Measurements from ENCODE around the gene MMP24OS. TPM values are rescaled to one million over a fixed set of nuclear protein-coding genes. Genes with fewer than 3 reads are reported as not detected.

Gene MMP24OS
- total RNA-seq, 1 donor from 2014 or later, result 94.6 TPM

DNA sequence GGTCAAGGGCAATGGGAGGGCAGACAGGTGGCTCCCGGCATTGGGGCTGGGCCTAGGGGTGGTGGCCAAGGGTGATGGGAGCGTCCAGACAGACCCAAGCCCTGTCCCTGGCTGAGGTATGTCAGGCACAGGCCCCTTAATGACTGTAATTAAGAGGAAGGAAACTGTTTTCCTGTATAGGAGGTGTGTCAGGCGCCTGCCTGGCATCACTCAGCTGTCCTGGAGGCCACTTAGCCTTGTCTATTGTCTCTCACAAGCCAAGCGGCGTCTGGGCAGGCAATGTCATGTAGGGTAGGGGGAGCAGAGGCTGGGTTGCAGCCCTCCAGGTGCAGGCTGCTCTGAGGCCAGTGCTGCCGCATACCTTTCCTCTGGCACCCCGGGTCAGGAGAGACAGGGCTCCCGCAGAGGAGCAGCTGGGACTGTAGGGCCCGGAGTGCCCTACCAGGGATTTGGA, 18.2 kb upstream of the MMP24OS start:
- no peaks in the 10 kb centered on the region for H3K27me3 Mint-ChIP-seq (ENCODE audit: low read depth)
- H3K4me3 Mint-ChIP-seq (ENCODE audit: unreplicated experiment), result no peak overlapping the region
- no peak overlapping the region for H3K27ac Mint-ChIP-seq (ENCODE audit: unreplicated experiment)
- H3K4me1 Mint-ChIP-seq (ENCODE audit: low read depth), result peaks cover under 1% of the 10 kb centered on the region
- no peaks in the 10 kb centered on the region for H3K9me3 Mint-ChIP-seq (ENCODE audit: low read depth)
- H3K36me3 Mint-ChIP-seq (ENCODE audit: low read depth), result no peaks in the 10 kb centered on the region
- DNase-seq (ENCODE audit: low spot score), result peak; percentile 84
- TF ChIP-seq, protein P1, sequence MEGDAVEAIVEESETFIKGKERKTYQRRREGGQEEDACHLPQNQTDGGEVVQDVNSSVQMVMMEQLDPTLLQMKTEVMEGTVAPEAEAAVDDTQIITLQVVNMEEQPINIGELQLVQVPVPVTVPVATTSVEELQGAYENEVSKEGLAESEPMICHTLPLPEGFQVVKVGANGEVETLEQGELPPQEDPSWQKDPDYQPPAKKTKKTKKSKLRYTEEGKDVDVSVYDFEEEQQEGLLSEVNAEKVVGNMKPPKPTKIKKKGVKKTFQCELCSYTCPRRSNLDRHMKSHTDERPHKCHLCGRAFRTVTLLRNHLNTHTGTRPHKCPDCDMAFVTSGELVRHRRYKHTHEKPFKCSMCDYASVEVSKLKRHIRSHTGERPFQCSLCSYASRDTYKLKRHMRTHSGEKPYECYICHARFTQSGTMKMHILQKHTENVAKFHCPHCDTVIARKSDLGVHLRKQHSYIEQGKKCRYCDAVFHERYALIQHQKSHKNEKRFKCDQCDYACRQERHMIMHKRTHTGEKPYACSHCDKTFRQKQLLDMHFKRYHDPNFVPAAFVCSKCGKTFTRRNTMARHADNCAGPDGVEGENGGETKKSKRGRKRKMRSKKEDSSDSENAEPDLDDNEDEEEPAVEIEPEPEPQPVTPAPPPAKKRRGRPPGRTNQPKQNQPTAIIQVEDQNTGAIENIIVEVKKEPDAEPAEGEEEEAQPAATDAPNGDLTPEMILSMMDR (IDR thresholded peaks at IDR 0.05), result no peak

DNA sequence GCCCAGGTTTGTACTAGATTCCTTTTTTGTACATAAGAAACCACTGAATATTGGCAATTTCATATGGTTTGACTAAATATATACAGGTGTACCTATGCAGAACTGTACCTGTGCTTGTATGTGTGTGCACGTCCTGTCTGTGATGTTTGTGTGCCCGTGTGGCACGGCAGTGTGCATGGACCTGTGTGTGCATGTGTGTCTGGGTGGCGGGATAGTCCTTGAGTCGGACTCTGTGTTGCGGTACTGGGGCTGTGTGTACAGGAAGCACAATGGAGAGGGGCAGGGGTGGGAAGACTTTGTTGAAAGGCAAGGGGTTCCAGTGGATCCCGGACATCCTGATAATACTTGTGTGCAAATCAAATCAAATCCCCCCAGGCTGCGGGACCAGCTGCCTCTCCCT, 17.8 kb upstream of the MMP24OS start:
- H3K4me1 Mint-ChIP-seq (ENCODE audit: low read depth), result no peaks in the 10 kb centered on the region
- TF ChIP-seq, protein P1 (IDR thresholded peaks at IDR 0.05), result no peak

DNA sequence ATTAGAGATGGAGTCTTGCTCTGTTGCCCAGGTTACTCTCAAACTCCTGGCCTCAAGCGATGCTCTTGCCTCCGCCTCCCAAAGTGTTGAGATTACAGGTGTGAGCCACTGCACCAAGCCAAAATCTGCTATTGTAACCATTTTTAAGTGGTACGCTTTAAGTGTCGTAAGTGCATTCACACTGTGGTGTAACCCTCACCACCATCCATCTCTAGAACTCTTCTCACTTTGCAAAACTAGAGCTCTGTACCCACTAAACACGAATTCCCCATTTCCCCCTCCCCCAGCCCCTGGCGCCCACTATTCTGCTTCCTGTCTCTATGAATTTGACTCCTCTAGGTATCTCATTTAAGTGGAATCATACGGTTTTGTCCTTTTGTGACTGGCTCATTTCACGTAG, 17.1 kb upstream of the MMP24OS start:
- no peaks in the 10 kb centered on the region for H3K27me3 Mint-ChIP-seq (ENCODE audit: low read depth)

More for the DNA sequence above, 17.8 kb upstream of the MMP24OS start:
- DNase-seq (ENCODE audit: low spot score), result peak; percentile 64
- no peaks in the 10 kb centered on the region for H3K9me3 Mint-ChIP-seq (ENCODE audit: low read depth)
- H3K4me3 Mint-ChIP-seq (ENCODE audit: unreplicated experiment), result no peak overlapping the region
- H3K27ac Mint-ChIP-seq (ENCODE audit: unreplicated experiment), result no peak overlapping the region
- no peaks in the 10 kb centered on the region for H3K36me3 Mint-ChIP-seq (ENCODE audit: low read depth)
- H3K27me3 Mint-ChIP-seq (ENCODE audit: low read depth), result no peaks in the 10 kb centered on the region

DNA sequence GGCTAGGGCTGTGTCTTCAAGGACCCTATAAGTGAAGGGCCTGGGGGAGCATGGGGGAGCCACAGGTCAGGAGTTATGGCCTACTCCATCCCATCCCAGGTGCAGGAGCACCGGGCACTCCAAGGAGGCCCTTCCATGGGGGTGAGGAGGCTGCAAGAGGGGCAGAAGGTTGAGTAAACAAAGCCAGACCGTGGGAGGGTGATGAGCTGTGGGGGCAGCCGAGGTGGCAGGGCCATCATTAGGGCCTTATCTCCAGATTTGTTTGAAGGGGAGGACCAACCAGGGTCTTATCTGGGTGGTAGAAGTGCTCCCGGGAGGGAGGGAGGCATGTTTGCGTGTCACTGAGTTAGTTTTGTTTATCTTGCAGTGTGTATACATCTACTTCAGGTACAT, 16.4 kb upstream of the MMP24OS start:
- no peak overlapping the region for H3K4me3 Mint-ChIP-seq (ENCODE audit: unreplicated experiment)
- H3K27ac Mint-ChIP-seq (ENCODE audit: unreplicated experiment), result no peak overlapping the region
- TF ChIP-seq, protein P1 (IDR thresholded peaks at IDR 0.05), result no peak
- H3K4me1 Mint-ChIP-seq (ENCODE audit: low read depth), result no peaks in the 10 kb centered on the region
- H3K9me3 Mint-ChIP-seq (ENCODE audit: low read depth), result no peaks in the 10 kb centered on the region
- DNase-seq (ENCODE audit: low spot score), result peak; percentile 56
- H3K27me3 Mint-ChIP-seq (ENCODE audit: low read depth), result no peaks in the 10 kb centered on the region
- H3K36me3 Mint-ChIP-seq (ENCODE audit: low read depth), result no peaks in the 10 kb centered on the region

More for the DNA sequence above, 17.1 kb upstream of the MMP24OS start:
- Mint-ChIP-seq H3K9me3 (ENCODE audit: low read depth) (no peaks in the 10 kb centered on the region), H3K36me3 (ENCODE audit: low read depth) (no peaks in the 10 kb centered on the region), H3K4me1 (ENCODE audit: low read depth) (no peaks in the 10 kb centered on the region), H3K27ac (ENCODE audit: unreplicated experiment) (no peak overlapping the region), H3K4me3 (ENCODE audit: unreplicated experiment) (no peak overlapping the region)
- TF ChIP-seq, protein P1 (IDR thresholded peaks at IDR 0.05), result no peak
- DNase-seq (ENCODE audit: low spot score), result peak; percentile 1

DNA sequence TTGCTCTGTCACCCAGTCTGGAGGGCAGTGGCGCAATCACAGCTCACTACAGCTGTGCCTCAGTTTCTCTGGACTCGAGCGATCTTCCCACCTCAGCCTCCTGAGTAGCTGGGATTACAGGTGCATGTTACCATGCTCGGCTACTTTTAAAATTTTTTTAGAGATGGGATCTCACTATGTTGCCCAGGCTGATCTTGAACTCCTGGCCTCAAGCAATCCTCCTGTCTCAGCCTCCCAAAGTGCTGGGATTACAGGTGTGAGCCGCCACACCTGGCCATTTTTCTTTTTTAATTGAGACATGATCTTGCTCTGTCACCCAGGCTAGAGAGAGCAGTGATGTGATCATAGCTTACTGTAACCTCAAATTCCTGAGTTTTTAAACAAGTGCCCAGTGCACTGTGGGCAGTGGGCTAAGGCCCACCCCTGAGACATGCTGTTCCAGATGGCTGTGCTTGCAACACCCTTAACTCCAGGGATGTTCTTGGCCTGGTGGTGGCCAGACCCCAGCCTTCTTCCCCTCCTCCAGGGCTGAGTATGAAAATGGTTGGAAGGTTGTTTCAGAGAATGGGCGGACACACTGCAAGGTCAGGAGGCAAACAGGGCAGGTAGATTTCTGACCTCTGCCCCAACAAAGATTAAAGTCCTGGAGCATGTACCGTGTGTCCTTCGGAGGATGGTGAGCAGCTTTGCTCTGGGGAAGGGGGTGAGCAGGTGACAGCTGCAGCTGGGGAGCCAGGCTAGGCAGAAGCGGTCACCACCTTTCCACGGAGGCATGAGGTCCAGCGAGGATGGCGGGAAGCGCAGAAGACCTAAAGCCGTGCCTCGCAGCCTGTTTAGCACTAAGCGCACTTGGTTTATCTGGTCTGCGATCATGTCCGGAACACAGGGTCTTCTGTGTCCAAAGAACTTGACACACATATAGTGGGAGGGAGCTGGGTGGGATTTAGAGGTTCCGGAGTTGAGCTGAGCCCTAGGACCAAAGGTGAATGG, 15.7 kb upstream of the MMP24OS start:
- H3K4me1 Mint-ChIP-seq (ENCODE audit: low read depth), result no peaks in the 10 kb centered on the region
- TF ChIP-seq, protein P1 (IDR thresholded peaks at IDR 0.05), result no peak
- no peak overlapping the region for H3K27ac Mint-ChIP-seq (ENCODE audit: unreplicated experiment)
- H3K36me3 Mint-ChIP-seq (ENCODE audit: low read depth), result no peaks in the 10 kb centered on the region
- no peak overlapping the region for H3K4me3 Mint-ChIP-seq (ENCODE audit: unreplicated experiment)
- DNase-seq (ENCODE audit: low spot score), result peak; percentile 69
- no peaks in the 10 kb centered on the region for H3K27me3 Mint-ChIP-seq (ENCODE audit: low read depth)
- no peaks in the 10 kb centered on the region for H3K9me3 Mint-ChIP-seq (ENCODE audit: low read depth)
